Activated CD8-positive, alpha-beta memory T cell treated with anti-CD3 and anti-CD28 coated beads, Interleukin-2, amount 50 U/mL, for 48 hours (primary cell): ENCODE results near the gene CDK6.

ENCODE experiments used
- DNase-seq: peaks from one replicate; pipeline ENCODE4 v3.0.0-alpha.2; 2020

The CDK6 gene

DNA sequence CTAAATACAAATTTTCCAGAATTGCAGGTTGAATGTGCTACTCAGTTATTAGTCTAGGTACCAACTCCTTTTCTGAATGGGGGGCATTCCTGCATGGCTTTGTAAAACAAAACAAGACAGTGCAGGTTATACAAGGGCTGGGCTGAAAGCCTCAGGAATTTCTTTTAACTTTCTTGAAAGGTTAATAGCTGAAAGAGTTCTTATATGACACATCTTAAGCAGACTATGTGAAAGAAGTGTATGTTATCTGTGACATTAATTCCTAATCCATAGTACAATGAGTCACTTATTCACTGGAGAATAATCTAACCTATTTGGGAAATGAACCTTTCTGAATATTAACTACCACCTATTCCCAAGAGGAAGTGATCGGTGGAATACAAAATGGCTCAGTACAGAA is 130.5 kb downstream of the CDK6 start:
- no peak for DNase-seq

- DNase-seq, result no peak
Measured at GRCh38 chr7:92704858-92705257, 131.5 kb downstream of the CDK6 start.

DNA sequence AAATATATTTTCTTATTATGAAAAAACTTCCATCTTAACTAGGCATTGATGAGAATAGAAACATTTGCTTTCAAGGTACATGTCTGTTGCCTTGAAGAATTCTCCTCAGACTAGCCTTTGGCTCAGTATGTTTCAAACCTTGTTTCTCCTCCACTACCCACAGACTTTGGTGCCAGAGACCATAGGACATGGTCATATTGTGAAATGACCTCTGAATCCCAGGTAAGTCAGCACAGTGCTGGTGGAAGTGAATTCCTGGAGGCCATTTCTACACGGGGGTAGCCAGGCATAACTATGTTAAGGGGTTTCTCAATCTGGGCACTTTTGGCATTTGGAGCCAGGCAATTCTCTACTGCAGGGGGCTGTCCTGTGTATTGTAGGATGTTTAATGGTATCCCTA is 133.8 kb downstream of the CDK6 start:
- DNase-seq, result no peak

DNA sequence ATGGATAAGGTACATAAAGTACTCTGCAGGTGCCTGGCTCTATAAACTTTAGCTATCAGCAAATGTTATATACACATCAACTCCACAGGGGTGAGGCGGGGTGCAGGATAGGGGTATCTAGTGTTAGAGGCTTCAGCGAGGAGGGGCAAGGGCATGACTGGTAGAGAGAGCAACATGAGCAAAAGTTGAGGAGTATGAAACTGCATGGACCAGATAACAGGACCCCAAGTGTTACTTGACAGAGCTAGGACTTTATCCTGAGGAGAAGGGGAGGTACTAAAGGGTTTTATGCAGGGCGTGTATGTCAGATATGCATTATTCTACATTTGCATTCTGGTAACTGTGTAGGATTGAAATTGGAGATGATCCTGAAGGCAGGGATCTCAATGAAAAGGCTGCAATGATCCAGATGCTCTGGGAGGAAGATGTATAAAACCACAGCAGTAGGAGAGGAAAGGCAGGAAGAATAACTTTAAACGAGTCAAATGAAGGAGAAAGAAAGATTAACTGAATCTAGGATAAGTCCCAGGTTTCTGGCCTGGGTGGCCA is 136.3 kb downstream of the CDK6 start:
- DNase-seq, result no peak

GRCh38 chr7:92699560-92699959 is 136.8 kb downstream of the CDK6 start:
- DNase-seq, result no peak

GRCh38 chr7:92698237-92698841 is 138.0 kb downstream of the CDK6 start:
- DNase-seq, result no peak

DNA sequence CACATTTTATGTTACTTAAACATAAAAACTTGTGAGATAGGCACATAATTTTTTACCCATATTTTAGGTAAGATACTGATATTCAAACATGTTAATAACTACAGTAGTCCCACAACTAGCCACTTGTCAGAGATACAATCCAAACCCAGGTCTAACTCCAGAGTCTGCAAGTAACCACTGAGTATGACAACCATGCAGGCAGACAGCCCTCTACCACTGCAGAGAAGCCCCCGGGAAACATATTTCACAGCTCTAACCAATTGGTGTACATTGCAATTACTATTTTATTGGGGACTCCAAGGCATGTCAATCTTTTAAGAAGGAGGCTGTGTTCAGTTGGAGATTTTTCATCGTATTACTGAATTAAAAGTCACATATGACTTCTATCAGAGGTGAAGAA is 139.0 kb downstream of the CDK6 start:
- DNase-seq, result no peak

GRCh38 chr7:92697012-92697411 is 139.4 kb downstream of the CDK6 start:
- DNase-seq, result no peak

GRCh38 chr7:92696584-92696983 is 139.8 kb downstream of the CDK6 start:
- no peak for DNase-seq

DNA sequence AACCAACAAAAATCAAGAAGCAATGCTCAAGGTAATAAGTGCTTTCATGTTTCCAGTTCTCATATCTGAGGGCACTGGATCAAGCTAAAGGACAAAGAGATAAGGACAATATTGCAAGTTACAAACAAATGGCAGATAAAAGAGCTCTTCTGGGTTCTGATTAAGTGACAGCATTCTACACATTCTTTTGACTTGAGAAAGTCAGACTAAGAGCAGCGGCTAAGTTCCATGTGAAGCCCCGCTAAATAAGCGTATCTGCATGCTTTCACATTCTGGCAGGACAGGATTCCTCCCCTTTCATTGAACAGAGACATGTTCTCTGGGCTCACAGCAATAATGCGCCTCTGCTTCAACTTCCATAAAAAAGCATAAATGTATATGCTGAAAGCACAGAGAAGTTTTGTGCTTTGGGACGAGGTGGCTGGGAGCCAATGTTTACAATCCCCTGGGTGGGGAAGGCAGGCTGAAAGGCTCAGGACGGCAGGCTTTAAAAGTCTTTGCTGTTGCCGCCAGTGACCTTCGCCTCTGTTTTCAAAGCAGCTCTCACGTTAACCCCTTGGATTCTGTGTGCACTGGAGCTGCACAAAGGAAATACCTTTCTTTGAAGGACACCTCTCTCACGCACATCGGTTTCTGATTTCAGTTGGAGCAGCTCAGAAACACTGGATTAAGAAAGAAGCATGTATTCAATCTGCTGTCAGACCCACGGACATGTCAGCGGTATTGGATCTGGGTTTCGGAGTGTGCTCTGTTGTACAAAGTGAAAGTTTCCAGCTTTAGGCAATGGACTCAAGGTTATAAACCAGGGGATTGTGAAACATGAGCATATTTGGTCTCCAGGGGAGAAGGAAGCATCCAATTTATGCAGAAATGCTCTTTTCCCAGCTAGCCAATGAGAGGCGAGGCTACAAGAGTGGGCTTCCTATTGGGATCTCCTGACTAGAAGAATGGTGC is 140.8 kb downstream of the CDK6 start:
- DNase-seq, result no peak

DNA sequence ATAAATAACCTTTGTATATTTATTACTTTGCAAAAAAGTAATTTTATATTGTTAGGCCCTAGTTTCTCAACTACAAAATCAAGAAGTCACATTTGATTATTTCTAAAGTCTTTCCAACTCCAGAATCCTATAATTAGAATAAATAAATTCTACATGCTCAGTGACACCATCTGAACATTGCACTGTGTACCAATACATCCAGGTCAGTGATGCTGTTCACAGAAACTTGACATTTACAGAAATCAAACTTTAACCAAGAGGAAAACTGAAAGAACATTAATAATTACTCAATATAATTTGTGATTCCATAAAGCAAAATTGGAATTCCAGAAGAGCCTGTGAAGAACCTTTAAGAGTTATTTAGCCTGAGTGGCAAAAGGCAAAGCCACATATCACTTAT is 142.2 kb downstream of the CDK6 start:
- no peak for DNase-seq

GRCh38 chr7:92693519-92693918 is 142.9 kb downstream of the CDK6 start:
- DNase-seq, result no peak

GRCh38 chr7:92691578-92691977 is 144.8 kb downstream of the CDK6 start:
- DNase-seq, result no peak

DNA sequence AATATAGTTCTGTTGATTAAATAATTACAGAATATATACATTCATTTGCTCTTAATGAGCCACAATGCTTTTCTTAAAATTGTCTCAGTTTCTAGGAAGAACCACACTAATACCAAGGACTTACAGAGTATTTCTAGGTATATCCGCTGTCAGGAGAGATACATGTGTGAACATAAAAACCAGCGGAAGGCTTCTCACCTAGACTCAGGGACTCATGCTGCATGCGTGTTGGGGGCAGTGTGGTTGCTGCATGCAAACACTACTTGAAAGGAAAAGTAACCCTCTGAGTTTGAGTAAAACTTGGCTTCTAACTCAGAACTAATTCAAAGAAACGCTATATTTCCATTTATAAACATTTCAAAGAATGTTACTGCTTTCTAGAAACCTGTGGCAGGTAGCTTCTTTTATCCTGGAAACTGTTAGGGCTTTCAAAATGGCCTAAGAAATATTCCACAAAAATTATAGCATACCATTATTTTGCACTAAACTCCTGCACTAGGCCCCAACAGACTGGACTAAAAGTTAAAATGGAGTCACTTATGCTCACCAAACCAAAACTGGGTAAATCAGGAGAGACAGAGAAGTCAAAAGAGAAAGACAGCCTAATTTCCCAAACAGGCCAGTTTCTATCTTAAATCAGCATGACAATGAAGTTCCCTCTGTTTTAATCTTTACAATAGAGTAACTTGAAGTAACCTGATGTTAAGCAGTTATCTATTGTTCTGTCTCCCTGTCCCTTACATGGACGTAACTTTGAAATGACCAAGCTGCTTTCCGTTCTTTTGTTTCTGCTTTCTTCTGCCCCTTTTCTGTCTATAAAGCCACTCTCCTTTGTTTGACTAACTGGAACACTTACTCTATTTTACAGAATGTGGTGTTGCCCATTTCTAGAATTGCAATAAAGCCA is 151.0 kb downstream of the CDK6 start:
- peak; percentile 67 for DNase-seq

DNA sequence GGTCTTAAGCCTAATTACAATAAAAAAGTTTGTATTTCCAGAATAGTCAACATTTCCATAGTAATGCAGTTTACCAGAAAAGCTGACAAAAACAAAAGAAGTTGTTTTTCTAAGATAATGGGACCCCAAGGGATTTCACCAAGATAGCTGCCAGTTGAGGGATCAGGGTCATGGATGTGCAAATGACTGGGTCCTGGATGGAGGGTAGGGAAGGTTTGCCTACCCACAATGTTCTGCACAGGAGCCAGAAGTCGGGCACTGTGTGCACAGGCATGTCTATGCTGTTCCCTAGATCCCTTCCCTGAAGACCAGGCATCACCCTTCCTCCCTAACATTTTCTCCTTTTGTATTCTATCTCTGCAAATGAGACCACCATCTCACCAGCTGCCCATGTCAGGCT is 152.1 kb downstream of the CDK6 start:
- DNase-seq, result no peak

DNA sequence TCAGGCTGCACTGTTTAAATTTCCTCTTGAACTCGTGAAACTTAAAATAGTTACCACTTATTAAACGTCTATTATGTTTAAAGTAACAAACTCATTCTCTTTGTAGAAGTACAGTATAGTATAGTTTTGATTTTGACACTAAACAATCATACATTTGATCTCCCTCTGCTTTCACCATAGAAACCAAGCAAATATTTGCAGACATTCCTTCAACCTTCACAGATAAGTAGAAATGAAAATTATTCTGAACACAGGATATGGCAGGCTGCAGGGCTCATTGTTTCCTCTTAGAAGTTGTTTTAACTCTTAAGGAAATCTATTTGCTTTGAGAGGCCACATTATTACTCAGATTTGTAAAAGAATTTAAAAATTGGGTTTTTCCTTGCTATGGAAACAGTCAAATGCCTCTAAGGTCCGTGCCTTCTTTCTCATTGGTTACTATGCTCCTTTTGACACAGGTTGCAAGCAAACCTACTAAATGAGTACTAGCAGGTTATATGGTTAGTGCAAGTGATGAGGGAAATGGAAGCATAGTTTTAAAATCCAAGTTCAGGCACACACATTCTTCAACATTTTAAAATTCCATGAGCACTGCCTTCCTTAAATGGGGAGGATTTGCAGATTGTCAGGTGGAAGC is 153.4 kb downstream of the CDK6 start:
- no peak for DNase-seq

DNA sequence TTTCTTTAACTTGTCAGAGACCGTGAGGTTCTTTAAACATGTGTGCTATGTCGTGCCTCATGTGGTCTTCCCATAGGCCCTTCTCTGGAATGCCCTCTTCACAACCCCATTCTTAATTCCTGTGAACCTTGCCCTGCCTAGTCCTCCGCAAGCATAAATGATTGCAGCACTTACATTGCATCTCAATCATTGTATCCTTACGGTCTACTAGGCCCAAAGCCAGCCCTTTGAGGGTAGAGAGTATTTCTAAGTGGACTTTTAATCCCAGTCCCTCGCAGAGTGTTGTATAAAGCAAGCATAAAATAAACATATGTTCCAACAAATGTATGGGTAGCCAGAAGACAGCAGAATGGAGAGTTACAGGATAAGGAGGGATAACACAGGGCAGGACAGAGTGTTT is 154.0 kb downstream of the CDK6 start:
- no peak for DNase-seq

DNA sequence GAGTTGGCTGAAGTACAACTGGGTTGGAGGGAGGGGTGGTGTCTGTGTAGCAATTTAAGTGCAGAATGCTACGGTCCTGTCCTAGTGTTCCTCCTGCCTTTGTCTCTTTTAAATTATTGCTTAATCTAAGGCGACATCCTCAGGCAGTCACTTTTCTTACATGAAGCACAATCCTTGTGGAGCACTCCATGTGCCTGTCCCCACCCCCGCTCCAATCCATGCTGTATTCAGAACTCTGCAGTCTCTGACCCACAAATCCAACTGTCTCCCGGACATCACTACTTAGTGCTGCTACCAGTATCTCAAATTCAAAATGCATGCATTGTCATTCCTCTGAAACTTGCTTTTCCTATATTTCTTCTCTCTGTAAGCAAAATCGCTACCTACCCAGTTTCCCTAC is 154.7 kb downstream of the CDK6 start:
- no peak for DNase-seq

GRCh38 chr7:92680442-92680841 is 155.9 kb downstream of the CDK6 start:
- DNase-seq, result no peak

- no peak for DNase-seq
Measured at GRCh38 chr7:92678291-92678920, 158.0 kb downstream of the CDK6 start.

GRCh38 chr7:92674379-92674778 is 162.0 kb downstream of the CDK6 start:
- no peak for DNase-seq
